ENCODE results near the gene WDR83.
A peak's percentile ranks its signal among the peaks of the same experiment; 100 is the strongest.

The WDR83 gene

GRCh38 chr19:12721656-12722565 lies 55.3 kb downstream of the WDR83 start:
- Histone ChIP-seq H3K9me3 (replicated peaks; ENCODE audit: low read length) (no peaks in the 10 kb centered on the region), H3K4me2 (ENCODE audit: low read length) (peak overlapping the region; percentile 100), H3K4me3 (ENCODE audit: low read length) (peak overlapping the region; percentile 88), H3K9ac (ENCODE audit: low read depth, low read length) (peak overlapping the region; percentile 91), H3K4me1 (ENCODE audit: control insufficient read depth, insufficient read depth, low read length) (peaks cover 26% of the 10 kb centered on the region), H3K27me3 (ENCODE audit: control insufficient read depth, insufficient read depth, low read length) (no peaks in the 10 kb centered on the region), H3K36me3 (ENCODE audit: insufficient read depth, low read length) (peaks cover 27% of the 10 kb centered on the region)

- peaks cover 26% of the 10 kb centered on the region for H3K4me1 ChIP-seq (ENCODE audit: control insufficient read depth, insufficient read depth, low read length)
- peak overlapping the region; percentile 91 for H3K9ac ChIP-seq (ENCODE audit: low read depth, low read length)
- H3K36me3 ChIP-seq (ENCODE audit: insufficient read depth, low read length) = peaks cover 24% of the 10 kb centered on the region
- no peaks in the 10 kb centered on the region for H3K27me3 ChIP-seq (ENCODE audit: control insufficient read depth, insufficient read depth, low read length)
- peak overlapping the region; percentile 88 for H3K4me3 ChIP-seq (ENCODE audit: low read length)
- peak overlapping the region; percentile 97 for H3K4me2 ChIP-seq (ENCODE audit: low read length)
- no peaks in the 10 kb centered on the region for H3K9me3 ChIP-seq (replicated peaks; ENCODE audit: low read length)
Measured at GRCh38 chr19:12722566-12723380, 56.2 kb downstream of the WDR83 start.

- peaks cover 24% of the 10 kb centered on the region for H3K4me1 ChIP-seq (ENCODE audit: control insufficient read depth, insufficient read depth, low read length)
- H3K27me3 ChIP-seq (ENCODE audit: control insufficient read depth, insufficient read depth, low read length) = no peaks in the 10 kb centered on the region
- H3K9ac ChIP-seq (ENCODE audit: low read depth, low read length) = peak overlapping the region; percentile 91
- peaks cover 25% of the 10 kb centered on the region for H3K36me3 ChIP-seq (ENCODE audit: insufficient read depth, low read length)
- H3K4me2 ChIP-seq (ENCODE audit: low read length) = peak overlapping the region; percentile 97
- no peaks in the 10 kb centered on the region for H3K9me3 ChIP-seq (replicated peaks; ENCODE audit: low read length)
- peak overlapping the region; percentile 88 for H3K4me3 ChIP-seq (ENCODE audit: low read length)
Measured at GRCh38 chr19:12723381-12723640, 56.7 kb downstream of the WDR83 start.

- Histone ChIP-seq H3K4me1 (ENCODE audit: control insufficient read depth, insufficient read depth, low read length) (peaks cover 19% of the 10 kb centered on the region), H3K36me3 (ENCODE audit: insufficient read depth, low read length) (peaks cover 25% of the 10 kb centered on the region), H3K9me3 (replicated peaks; ENCODE audit: low read length) (no peaks in the 10 kb centered on the region), H3K9ac (ENCODE audit: low read depth, low read length) (peak within 1 kb of the TSS; percentile 91), H3K4me2 (ENCODE audit: low read length) (peak within 1 kb of the TSS; percentile 97), H3K4me3 (ENCODE audit: low read length) (peak within 1 kb of the TSS; percentile 88), H3K27me3 (ENCODE audit: control insufficient read depth, insufficient read depth, low read length) (no peaks in the 10 kb centered on the region)
Measured at GRCh38 chr19:12723641-12724426, 57.2 kb downstream of the WDR83 start, which contains the start of gene TNPO2. TNPO2 (minus strand) TSS chr19:12723932; CDS start chr19:12720977, 2,955 bp downstream.

Small RNA genes within 50 kb of the gene (small RNA-seq; reads per million reads assigned to genes)
- gene SNORD41 = 20.8 reads per million, percentile 94 among the genes with 10 or more reads in this experiment

All from skeletal muscle satellite cell (primary cell).